Ishikawa (cell line): ENCODE results near the gene ASXL1.

Experiments used
- CEBPB ChIP-seq: IDR thresholded peaks from 2 replicates; pipeline ENCODE4 v1.6.1; 2012
- CREB1 ChIP-seq: IDR thresholded peaks from 2 replicates; pipeline ENCODE4 v1.6.1; 2012; ENCODE audit warnings: low read depth
- EGR1 ChIP-seq: IDR thresholded peaks from 2 replicates; pipeline ENCODE4 v1.6.1; 2012
- EP300 ChIP-seq: IDR thresholded peaks from 2 replicates; pipeline ENCODE4 v1.6.1; 2012; ENCODE audit warnings: borderline replicate concordance
- FOXM1 ChIP-seq: IDR thresholded peaks from 2 replicates; pipeline ENCODE4 v1.6.1; 2012; ENCODE audit warnings: low read depth, borderline replicate concordance
- NFIC ChIP-seq: IDR thresholded peaks from 2 replicates; pipeline ENCODE4 v1.6.1; 2012
- RAD21 ChIP-seq: IDR thresholded peaks from 2 replicates; pipeline ENCODE4 v1.6.1; 2012; ENCODE audit warnings: low read depth
- TAF1 ChIP-seq: IDR thresholded peaks from 2 replicates; pipeline ENCODE4 v1.6.1; 2012; ENCODE audit warnings: low read depth, mild to moderate bottlenecking
- TCF12 ChIP-seq: IDR thresholded peaks from 2 replicates; pipeline ENCODE4 v1.6.1; 2012; ENCODE audit warnings: low read depth
- TEAD4 ChIP-seq: IDR thresholded peaks from 2 replicates; pipeline ENCODE4 v1.6.1; 2012
- YY1 ChIP-seq: IDR thresholded peaks from 2 replicates; pipeline ENCODE4 v1.6.1; 2012; ENCODE audit warnings: low read depth
- ZBTB7A ChIP-seq: IDR thresholded peaks from 2 replicates; pipeline ENCODE4 v1.6.1; 2012; ENCODE audit warnings: low read depth
- TF ChIP-seq, protein P1 (sequence below): IDR thresholded peaks from 2 replicates; pipeline ENCODE4 v1.6.1; 2012; ENCODE audit warnings: low read depth, mild to moderate bottlenecking
- TF ChIP-seq, protein P2 (sequence below): IDR thresholded peaks from 2 replicates; pipeline ENCODE4 v1.6.1; 2012
- TF ChIP-seq, protein P3 (sequence below): IDR thresholded peaks from 2 replicates; pipeline ENCODE4 v1.6.1; 2012

The ASXL1 gene

DNA sequence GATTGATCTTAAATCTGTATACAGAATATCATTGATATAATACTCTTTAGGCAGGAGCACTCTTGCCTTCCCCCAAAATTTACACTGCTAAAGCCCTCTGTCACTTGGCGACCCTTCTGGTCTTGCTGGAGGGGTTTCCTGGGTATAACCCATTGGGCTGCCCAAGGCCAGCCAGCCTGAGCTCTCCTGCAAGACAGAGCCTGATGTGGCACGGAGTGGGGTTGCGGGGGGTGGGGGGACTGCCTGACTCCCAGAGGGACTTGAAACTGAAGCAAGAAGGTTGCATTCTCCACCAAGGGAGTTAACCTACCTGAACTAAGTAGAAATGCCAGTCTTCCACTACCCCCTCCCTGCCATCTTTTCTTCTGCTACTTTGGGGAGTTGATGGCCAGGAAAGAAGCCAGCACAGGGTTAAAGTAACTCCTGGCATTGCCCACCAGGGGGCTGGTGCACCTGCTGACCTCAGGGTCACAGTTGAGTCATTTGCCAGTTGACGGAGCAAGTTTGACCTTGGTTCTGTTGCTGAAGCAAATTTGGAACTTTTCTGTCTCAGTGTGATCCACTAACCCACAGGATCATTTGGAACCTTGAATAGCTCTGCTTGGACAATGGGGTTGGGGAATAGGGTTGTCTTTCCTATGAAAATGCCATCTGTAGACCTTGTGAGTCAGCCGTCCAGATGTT, 79.4 kb downstream of the ASXL1 start:
- TF ChIP-seq CREB1, result no peak
- TF ChIP-seq TEAD4, result no peak
- TF ChIP-seq, protein P1, sequence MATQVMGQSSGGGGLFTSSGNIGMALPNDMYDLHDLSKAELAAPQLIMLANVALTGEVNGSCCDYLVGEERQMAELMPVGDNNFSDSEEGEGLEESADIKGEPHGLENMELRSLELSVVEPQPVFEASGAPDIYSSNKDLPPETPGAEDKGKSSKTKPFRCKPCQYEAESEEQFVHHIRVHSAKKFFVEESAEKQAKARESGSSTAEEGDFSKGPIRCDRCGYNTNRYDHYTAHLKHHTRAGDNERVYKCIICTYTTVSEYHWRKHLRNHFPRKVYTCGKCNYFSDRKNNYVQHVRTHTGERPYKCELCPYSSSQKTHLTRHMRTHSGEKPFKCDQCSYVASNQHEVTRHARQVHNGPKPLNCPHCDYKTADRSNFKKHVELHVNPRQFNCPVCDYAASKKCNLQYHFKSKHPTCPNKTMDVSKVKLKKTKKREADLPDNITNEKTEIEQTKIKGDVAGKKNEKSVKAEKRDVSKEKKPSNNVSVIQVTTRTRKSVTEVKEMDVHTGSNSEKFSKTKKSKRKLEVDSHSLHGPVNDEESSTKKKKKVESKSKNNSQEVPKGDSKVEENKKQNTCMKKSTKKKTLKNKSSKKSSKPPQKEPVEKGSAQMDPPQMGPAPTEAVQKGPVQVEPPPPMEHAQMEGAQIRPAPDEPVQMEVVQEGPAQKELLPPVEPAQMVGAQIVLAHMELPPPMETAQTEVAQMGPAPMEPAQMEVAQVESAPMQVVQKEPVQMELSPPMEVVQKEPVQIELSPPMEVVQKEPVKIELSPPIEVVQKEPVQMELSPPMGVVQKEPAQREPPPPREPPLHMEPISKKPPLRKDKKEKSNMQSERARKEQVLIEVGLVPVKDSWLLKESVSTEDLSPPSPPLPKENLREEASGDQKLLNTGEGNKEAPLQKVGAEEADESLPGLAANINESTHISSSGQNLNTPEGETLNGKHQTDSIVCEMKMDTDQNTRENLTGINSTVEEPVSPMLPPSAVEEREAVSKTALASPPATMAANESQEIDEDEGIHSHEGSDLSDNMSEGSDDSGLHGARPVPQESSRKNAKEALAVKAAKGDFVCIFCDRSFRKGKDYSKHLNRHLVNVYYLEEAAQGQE, result no peak
- TF ChIP-seq YY1, result no peak
- no peak for TF ChIP-seq CEBPB
- TF ChIP-seq FOXM1, result no peak
- TF ChIP-seq NFIC, result no peak

DNA sequence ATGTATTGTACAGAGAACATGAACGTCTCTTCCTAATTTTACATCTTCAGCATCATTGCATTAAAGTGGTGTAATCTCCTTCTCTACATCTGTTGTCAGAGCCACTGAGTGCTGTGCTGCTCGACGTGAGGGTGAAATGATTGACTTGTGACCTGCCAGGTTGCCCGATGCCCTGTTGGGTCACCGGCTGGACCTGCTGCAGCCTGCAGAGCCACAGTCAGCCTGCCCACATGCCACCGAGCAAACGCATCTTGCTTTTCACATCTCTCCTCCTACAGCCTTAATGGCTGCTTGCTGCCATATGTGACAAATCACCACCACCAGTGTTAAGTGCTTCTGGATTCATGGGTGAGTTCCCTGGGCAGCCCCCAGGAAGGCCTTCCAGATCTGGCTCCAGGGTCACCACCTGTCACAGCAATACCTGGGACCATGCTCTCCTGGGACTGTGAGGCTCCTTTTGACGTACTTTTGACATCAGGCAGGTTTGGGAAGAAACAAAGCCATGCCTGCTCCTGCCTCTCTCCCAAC, 80.3 kb downstream of the ASXL1 start:
- TF ChIP-seq NFIC, result no peak
- TF ChIP-seq RAD21, result no peak
- TF ChIP-seq TAF1, result no peak
- TF ChIP-seq YY1, result no peak
- no peak for TF ChIP-seq ZBTB7A
- no peak for TF ChIP-seq TCF12
- TF ChIP-seq, protein P1, result no peak
- TF ChIP-seq CEBPB, result no peak
- no peak for TF ChIP-seq TEAD4
- TF ChIP-seq EP300, result no peak
- no peak for TF ChIP-seq EGR1
- no peak for TF ChIP-seq FOXM1
- TF ChIP-seq, protein P2, sequence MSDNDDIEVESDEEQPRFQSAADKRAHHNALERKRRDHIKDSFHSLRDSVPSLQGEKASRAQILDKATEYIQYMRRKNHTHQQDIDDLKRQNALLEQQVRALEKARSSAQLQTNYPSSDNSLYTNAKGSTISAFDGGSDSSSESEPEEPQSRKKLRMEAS, result no peak
- TF ChIP-seq, protein P3, sequence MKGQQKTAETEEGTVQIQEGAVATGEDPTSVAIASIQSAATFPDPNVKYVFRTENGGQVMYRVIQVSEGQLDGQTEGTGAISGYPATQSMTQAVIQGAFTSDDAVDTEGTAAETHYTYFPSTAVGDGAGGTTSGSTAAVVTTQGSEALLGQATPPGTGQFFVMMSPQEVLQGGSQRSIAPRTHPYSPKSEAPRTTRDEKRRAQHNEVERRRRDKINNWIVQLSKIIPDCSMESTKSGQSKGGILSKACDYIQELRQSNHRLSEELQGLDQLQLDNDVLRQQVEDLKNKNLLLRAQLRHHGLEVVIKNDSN, result no peak
- no peak for TF ChIP-seq CREB1

DNA sequence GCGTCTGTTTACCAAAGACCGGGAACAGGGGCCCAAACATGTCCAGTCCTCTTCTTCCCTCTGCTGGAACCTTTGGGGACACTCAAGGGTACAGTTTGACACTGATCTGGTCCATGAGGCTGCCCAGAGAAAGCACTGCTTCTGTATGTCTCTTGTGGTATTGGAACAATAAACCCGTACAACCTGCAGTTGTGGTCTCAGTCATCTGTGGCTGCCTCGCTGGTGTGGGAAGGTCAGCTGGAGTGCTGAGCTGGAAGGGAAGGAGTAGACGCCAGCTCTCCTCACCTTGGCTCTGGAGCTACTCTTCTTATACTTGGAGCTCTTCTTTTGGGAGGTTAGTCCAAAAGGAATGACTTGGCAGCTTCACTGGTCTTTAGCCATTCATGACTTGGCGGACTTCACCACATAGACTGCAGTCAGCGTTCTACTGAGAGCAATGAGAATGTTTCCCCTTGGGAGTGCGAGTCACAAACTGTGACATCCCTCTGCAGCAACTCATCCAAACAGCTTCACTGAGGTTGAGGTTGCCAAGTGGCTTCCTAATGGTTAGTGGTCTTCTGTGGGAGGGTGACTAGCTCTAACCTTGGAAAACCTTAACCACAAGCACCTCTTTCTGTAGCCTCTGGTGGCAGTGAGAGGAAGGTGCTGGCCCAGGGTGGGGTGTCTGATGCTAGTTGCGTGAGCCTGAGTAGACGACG, 81.2 kb downstream of the ASXL1 start:
- TF ChIP-seq, protein P1, result no peak

DNA sequence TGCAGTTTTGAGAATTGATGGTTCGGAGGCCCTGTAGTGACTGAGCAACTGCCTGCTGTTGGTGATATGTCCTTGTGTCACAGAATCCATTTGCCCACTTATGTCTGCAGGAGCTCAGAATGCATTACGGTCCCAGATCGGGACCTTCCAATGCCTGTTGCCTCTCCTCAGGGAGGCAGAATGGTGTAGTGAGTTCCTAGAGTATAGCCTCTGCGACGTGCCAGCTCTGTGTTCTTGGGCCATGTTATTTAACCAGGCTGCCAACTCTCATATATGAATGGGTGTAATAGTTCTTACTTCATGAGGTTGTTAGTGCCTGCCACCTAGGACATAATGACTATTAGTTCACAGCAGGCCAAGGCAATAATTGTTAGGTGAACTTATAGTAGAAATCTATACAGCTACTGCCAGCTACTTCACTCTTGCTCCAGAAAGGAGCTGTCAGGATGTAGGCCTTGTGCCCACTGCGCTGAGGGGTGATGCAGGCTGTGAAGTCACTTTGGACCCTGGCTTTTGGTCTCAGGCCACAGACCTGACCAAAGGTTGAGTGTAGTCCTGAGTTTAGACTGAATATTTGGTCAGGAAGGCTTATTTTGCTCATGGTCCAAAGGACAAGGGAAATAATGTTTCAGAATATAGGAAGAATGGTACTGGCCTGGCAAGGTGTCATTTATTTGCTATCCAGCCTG, 82.1 kb downstream of the ASXL1 start:
- TF ChIP-seq TCF12 (no peak), EGR1 (no peak), TEAD4 (no peak), CREB1 (no peak), TAF1 (no peak), ZBTB7A (no peak), NFIC (no peak), FOXM1 (no peak), RAD21 (no peak), CEBPB (no peak), EP300 (no peak), YY1 (no peak)
- TF ChIP-seq, protein P1, result no peak
- TF ChIP-seq, protein P2, result no peak
- TF ChIP-seq, protein P3, result no peak
